Glutamatergic neuron (in vitro differentiated cells): Measurements from ENCODE around the gene ADGRF3. TPM values are rescaled to one million over a fixed set of nuclear protein-coding genes. Genes with fewer than 3 reads are reported as not detected.

Experiments
- DNase-seq: peaks from one replicate; pipeline ENCODE4 v3.0.0; 2022
- H3K27ac Mint-ChIP-seq: one replicate; pipeline ENCODE4 v1.8.0; 2020; ENCODE audit warnings: mild to moderate bottlenecking, mixed read lengths, inconsistent platforms; ENCODE audit not compliant: unreplicated experiment
- H3K27me3 Mint-ChIP-seq: one replicate; pipeline ENCODE4 v1.8.0; 2020; ENCODE audit warnings: mild to moderate bottlenecking, moderate library complexity, mixed read lengths, inconsistent platforms; ENCODE audit not compliant: unreplicated experiment
- H3K36me3 Mint-ChIP-seq: one replicate; pipeline ENCODE4 v1.8.0; 2020; ENCODE audit warnings: mild to moderate bottlenecking, mixed read lengths, inconsistent platforms; ENCODE audit not compliant: unreplicated experiment
- H3K4me1 Mint-ChIP-seq: one replicate; pipeline ENCODE4 v1.8.0; 2020; ENCODE audit warnings: mild to moderate bottlenecking, low read depth, mixed read lengths, inconsistent platforms; ENCODE audit not compliant: unreplicated experiment
- H3K4me3 Mint-ChIP-seq: one replicate; pipeline ENCODE4 v1.8.0; 2020; ENCODE audit warnings: mild to moderate bottlenecking, mixed read lengths, inconsistent platforms; ENCODE audit not compliant: unreplicated experiment
- H3K9me3 Mint-ChIP-seq: one replicate; pipeline ENCODE4 v1.8.0; 2020; ENCODE audit warnings: mild to moderate bottlenecking, moderate library complexity, mixed read lengths, inconsistent platforms; ENCODE audit not compliant: unreplicated experiment
- CTCF ChIP-seq: fragments of 200-600 bp; sonication (generic); IDR thresholded peaks from one replicate; pipeline ENCODE4 v1.5.0; 2021; ENCODE audit not compliant: partially characterized antibody, unreplicated experiment
- total RNA-seq: library from RNA; stranded (reverse); fragmentation: NEBNext Ultra II Directional; extraction: Animal tissue kit (Norgen Biotek cat#: 25700); gene quantifications from one replicate; pipeline ENCODE4 v1.2.1, GENCODE V29; 2021; ENCODE audit not compliant: unreplicated experiment

Gene ADGRF3
- total RNA-seq, 1 donor from 2014 or later, result 0.54 TPM

DNA sequence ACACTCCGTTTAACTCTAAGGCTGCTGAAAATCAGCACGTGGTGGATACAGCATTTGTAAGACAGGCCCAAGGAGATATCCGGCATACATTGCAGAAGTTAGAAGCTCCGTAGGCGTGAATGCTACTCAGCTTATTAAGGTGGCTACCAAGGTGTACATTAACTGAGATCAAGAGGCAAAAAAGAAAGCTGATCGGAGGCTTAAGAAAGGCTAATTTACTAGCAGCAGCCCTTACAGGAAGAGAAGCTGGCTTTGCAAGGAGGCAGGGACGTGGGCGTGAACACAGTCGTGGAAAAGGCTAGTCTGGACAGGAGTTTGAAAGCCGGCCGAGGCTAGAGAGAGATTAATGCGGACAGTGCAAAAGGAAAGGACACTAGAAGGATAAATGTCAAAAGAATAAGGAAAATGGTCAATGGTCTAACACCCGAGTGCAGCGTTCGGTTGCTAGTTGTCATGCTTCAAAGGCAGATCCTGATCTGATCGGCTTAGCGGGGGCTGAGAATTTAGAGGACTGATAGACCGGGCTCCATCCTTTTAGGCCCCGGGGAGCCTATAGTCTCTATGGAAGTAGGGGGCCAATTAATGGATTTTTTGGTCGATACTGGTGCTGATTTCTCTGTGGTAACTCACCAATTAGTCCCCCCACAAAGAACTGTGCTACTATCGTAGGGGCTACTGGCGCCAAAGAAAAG, 46.2 kb downstream of the ADGRF3 start:
- Mint-ChIP-seq H3K27me3 (peaks cover 2% of the 10 kb centered on the region), H3K4me3 (no peak overlapping the region), H3K9me3 (no peaks in the 10 kb centered on the region), H3K27ac (no peak overlapping the region), H3K36me3 (no peaks in the 10 kb centered on the region), H3K4me1 (peaks cover 3% of the 10 kb centered on the region)
- TF ChIP-seq CTCF, result no peak
- DNase-seq, result no peak

DNA sequence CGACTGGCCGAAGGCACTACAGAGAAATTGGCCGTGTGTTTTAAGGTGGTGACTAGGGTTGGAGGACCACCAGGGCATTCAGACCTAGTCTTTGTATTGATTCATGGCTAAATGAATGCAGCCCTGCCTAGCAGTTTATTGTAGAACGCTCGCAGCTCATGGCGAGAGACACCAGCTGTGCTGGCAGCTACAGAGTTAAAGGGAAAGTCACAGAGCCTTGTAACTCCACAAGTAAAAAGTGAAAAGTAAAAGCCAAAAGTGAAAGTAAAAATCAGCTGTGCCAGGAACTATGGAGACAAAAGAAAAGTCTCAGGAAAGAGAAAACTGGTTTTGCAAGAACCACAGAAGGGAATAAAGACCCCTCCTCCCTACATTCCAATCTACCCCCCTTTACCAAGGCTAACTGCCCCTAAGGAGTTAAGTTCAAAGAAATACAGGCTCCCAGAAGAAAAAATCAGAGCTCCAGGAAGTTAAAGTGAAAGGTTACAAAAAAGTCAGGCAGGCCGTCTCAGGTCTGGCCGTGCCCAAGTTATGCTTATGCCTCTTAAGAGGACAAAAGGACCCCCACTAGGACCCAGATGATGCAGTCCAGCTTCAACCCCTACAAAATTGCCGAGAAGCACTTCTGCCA, 47.0 kb downstream of the ADGRF3 start:
- Mint-ChIP-seq H3K36me3 (no peaks in the 10 kb centered on the region), H3K4me1 (peaks cover 3% of the 10 kb centered on the region)

GRCh38 chr2:26298638-26299393, 47.8 kb downstream of the ADGRF3 start:
- H3K36me3 Mint-ChIP-seq, result no peaks in the 10 kb centered on the region
- H3K4me1 Mint-ChIP-seq, result peaks cover 3% of the 10 kb centered on the region
- peaks cover 2% of the 10 kb centered on the region for H3K27me3 Mint-ChIP-seq
- no peak for TF ChIP-seq CTCF
- no peak overlapping the region for H3K4me3 Mint-ChIP-seq
- H3K9me3 Mint-ChIP-seq, result no peaks in the 10 kb centered on the region
- H3K27ac Mint-ChIP-seq, result no peak overlapping the region
- DNase-seq, result no peak

More for the DNA sequence above, 47.0 kb downstream of the ADGRF3 start:
- Mint-ChIP-seq H3K27me3 (peaks cover 2% of the 10 kb centered on the region), H3K27ac (no peak overlapping the region), H3K4me3 (no peak overlapping the region), H3K9me3 (no peaks in the 10 kb centered on the region)
- no peak for DNase-seq
- TF ChIP-seq CTCF, result no peak

DNA sequence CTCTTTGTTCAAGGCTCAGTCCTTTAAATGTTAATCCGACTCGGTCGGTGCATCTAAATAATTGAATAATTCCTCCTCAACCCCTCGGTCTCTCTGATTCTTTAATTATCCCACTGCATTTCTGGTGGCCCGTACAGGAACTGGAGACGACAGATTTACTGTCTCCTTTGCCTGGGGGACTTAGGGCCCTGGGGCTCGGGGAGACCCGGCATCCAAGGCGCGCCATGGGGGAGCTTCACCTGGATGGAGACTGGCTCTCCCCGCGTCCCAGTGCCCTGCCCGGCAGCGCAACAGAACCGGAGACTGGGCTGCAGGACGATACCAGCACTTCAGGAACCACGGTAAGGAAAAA, 48.3 kb downstream of the ADGRF3 start:
- TF ChIP-seq CTCF, result no peak
- Mint-ChIP-seq H3K27me3 (peaks cover 2% of the 10 kb centered on the region), H3K9me3 (no peaks in the 10 kb centered on the region), H3K36me3 (no peaks in the 10 kb centered on the region), H3K4me1 (peaks cover 3% of the 10 kb centered on the region), H3K27ac (no peak overlapping the region), H3K4me3 (no peak overlapping the region)
- no peak for DNase-seq

DNA sequence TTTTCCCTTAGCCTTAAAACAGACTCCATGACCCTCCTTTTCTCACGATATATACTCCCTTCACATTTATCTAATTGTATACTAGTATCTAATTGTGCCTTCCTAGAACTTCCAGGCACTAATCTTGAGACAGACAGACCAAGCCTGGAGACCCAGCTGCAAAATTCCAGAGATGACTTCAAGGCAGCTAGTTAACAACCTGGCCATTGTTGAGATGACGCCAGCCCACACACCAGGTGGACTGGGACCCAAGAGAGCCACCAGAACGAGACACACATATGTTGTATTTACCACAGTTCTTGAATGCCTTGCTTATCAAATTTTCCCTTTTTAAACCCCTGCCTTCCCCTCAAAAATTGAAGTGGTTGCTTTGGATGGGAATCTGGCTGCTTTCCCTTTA, 49.5 kb downstream of the ADGRF3 start:
- Mint-ChIP-seq H3K27me3 (peaks cover 2% of the 10 kb centered on the region), H3K36me3 (no peaks in the 10 kb centered on the region), H3K9me3 (peaks cover 2% of the 10 kb centered on the region), H3K27ac (no peak overlapping the region), H3K4me1 (peaks cover 3% of the 10 kb centered on the region), H3K4me3 (no peak overlapping the region)
- no peak for TF ChIP-seq CTCF
- DNase-seq, result no peak
